T-helper 2 cell treated with Interferon-gamma antibody and Interleukin-4, amounts not matched to agents 100 ng/mL and 5 ng/mL, for 36 hours (primary cell): Measurements from ENCODE around the gene OTOS. TPM values are rescaled to one million over a fixed set of nuclear protein-coding genes. Genes with fewer than 3 reads are reported as not detected.

Source experiments
- intact Hi-C: fragments of 100-400 bp; cut with micrococcal nuclease; formaldehyde crosslinking; loops from one replicate; pipeline ENCODE4 v1.15.1; 2023
- total RNA-seq: library from RNA; stranded (reverse); gene quantifications from 2 replicates; pipeline ENCODE4 v1.2.3, GENCODE V29; 2022

Gene OTOS
- total RNA-seq, 1 donor from 2014 or later, result not detected

- intact Hi-C loops, result no loop called here
These were observed 27.6 kb upstream of the OTOS start for GRCh38 chr2:240168041-240168440.

GRCh38 chr2:240167588-240167880, 27.1 kb upstream of the OTOS start:
- intact Hi-C loops, result no loop called here

DNA sequence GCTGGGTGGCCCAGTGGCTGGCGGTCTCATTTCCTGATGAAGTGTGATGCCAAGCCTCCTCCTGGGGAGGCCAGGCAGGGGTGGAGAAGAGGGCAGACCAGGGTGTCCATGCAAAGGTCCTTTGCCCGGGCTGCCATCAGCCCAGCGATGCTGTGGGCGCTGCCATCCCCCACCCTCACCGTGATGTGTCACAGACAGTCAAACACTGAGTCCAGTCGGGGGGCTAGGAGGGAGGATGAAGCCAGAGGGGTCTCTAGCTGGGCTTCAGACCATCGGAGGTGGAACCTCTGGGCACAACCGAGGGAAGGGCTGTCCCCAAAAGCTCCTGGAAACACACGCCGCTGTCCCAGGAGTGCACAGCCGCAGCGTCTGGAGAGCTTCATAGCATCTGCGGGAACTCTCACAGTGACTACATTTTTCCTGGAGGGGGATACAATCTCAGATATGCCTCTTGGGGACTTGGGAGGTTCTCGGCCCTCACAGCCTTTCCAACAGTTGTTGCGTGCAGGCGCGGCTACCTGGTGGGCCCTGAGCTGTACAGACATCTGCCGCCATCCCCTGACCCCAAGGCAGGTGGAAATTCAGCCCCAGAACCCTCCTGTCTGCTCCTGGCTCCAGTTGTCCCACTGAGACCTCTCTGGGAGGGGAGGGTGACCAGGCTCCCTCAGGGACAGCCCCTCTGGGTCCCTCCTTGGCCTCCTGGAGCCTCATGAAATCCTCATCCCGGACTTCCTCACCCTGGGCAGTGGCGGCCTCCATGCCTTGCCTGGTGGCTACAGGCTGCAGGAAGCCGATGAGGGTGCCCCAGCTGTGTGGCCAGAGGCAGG, 26.5 kb upstream of the OTOS start:
- intact Hi-C loops, result no loop called here

- intact Hi-C loops, result no loop called here
These were observed 25.7 kb upstream of the OTOS start for GRCh38 chr2:240166191-240166590.

- intact Hi-C loops, result no loop called here
These were observed 25.2 kb upstream of the OTOS start for GRCh38 chr2:240165661-240166060.

DNA sequence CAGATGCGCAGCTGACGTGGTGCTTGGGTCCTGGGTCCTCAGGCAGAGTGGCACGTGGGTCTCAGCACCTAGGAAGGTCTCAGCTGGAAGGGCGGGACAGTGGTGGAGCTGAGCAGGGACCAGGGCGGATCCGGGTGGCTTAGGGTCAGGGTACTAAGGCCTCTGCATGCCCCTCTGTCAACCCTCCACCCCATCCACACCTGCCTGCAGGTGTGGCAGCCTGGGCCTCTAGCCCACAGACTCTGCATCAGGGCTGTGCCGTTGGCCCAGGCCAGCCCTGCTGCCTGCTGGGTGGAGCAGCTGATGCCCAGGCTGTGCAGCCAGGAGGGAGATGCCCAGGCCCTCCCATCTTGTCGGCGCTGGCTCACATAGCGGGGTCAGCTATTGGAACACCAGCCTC, 24.6 kb upstream of the OTOS start:
- intact Hi-C loops, result no loop called here

DNA sequence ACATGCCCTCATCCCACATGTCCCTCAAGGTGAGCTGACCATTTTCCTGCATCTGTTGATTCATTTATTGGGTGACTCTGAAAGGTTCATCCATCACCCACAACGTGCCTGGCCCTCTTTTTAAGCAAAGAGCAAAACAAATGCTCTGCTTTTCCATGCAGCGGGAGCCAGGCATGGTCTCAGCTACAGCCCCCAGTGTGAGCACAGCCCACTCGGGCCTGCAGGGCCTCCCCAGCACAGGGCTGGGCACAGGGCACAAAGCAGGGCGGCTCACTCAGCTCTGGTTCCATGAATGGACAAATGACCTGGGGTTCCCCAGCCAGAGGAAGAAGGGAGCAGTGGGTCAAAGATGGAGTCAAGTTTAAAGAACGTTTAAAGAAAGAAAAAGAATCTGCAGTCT, 24.1 kb upstream of the OTOS start:
- intact Hi-C loops, result no loop called here

- intact Hi-C loops, result no loop called here
These were observed 23.6 kb upstream of the OTOS start for GRCh38 chr2:240163844-240164574.

- intact Hi-C loops, result no loop called here
These were observed 22.7 kb upstream of the OTOS start for GRCh38 chr2:240162939-240163714.

- intact Hi-C loops, result no loop called here
These were observed 22.1 kb upstream of the OTOS start for GRCh38 chr2:240162531-240162930.

DNA sequence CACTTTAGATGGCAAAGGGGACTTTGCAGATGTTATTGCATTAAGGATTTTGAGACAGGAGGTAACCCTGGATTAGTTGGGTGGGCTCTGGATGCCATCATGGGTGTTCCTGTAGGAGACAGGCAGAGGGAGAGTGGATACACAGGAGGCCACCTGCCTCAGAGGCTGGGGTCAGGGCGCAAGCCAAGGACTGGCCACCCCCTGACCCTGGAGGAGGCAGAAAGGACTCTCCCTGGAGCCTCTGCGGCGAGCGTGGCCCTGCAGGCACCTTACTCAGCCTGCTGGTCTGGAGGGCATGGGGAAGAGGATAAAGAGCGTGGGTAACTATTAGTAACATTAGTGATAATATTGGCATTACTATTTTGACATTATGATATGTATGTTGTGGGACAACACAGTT, 21.6 kb upstream of the OTOS start:
- intact Hi-C loops, result no loop called here

- intact Hi-C loops, result no loop called here
These were observed 20.8 kb upstream of the OTOS start for GRCh38 chr2:240161087-240161750.

DNA sequence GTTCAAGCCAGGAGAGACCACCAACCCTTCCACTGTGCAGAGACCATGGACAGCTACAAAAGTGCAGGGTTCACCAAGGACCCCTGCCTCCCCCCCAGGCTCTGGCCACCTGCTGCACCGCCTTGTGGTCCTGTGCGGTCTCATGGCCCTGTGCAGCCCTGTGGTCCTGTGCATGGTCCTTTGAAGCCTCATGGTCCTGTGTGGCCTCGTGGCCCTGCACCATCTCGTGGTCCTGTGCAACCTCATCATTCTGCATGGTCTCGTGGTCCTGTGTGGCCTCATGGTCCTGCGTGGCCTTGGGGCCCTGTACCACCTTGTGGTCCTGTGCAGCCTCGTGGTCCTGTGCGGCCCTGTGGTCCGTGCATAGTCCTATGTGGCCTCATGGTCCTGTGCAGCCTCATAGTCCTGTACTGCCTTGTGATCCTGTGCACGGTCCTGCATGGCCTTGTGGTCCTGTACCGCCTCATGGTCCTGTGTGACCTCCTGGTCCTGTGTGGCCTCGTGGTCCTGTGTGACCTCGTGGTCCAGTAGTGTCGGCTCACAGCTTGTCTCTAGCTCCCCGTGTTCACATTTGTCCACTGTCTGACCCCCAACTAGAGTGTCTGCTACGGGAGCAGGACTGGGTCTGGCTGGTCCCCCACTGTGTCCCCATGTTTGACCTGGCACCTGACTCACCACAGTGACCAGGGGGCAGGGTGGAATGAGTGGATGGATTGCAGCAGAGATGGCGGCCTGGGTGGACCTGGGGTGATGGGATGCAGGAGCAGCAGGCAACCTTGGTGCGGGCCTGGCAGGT, 20.0 kb upstream of the OTOS start:
- intact Hi-C loops, result no loop called here

GRCh38 chr2:240159251-240159839, 18.9 kb upstream of the OTOS start:
- intact Hi-C loops, result no loop called here

GRCh38 chr2:240157147-240157470, 16.7 kb upstream of the OTOS start:
- intact Hi-C loops, result no loop called here

GRCh38 chr2:240156435-240157146, 16.1 kb upstream of the OTOS start:
- intact Hi-C loops, result no loop called here

DNA sequence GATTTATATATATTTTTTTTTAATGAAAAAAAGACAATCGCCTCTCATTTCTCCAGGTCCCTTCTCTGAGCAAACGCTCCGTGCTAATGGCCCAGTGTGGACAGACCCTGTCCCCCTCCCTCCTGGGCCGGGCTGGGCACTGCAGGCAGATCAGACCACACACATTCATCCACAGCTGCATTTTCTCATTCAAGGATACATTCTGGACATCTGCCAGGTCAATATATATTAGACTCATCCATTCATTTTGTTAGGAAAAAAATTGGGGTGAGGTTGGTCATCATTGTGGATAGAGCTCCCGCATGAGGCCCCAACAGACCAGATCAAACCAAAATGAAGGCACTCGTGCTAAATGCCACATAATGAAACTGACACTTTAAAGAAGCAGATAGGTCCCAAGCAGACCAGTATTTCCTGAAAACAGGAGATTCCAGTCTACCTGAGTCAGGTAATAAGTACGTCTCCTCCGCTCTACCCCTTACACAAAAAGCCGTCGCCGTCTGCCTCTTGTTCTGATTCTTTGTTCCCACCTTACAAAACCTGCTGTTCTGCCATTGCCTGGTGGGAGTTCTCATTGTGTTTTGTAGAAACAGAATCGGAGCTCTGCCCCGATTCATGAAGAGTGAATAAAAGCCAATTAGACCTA, 15.4 kb upstream of the OTOS start:
- intact Hi-C loops, result no loop called here

DNA sequence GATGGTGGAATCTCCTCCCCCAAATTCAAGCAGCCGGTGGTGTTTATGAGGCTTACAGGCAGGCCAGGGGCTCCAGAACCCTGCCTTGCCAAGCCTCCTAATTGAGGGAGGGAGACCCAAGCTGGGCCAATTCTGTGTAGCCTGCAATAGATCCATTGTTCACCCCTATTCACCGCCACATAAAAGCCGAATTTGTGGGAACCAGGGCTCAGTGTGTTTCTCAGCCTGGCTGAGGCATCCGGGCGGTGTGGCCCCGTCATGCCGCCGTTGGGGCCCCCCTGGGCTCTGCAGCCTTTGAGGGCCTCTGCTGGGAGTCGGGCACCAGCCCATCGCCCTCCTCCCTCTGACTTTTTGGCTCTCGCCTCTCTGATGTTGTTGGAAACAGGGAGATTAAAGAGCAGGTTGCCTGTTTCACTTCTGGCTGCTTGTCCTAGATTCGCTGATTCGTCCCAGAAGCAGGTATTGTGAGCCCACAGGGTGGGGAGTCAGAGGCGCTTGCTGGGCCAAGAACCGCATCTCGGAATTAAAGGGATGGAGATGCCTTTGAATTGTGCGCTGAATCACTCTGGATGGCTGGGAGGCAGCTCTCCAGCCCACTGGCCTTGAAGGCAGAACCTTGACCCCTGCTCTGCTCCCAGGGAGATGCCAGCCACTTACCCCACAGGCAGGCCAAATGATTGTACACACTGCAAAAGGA, 14.7 kb upstream of the OTOS start:
- intact Hi-C loops, result no loop called here

DNA sequence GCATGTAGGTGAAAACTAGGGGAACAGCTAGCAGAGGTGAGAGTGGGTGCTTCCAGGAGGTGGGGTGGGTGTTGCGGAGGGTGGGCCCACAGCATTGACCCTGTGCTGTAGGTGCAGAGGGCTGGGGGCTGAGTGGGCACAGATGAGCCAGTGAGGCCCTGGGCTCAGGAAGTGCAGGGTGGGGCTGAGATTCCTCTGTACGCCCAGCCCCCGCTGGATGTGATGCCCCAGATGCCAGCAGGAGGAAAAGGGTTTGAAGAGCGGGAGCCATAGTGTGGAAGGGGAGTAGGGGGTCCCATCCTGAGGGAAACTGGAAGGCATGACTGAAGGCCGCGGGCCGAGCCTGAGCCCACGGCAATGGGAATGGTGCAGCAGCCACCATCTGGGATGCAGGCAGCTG, 14.1 kb upstream of the OTOS start:
- intact Hi-C loops, result no loop called here
